ENCODE results near the gene EXOC1L. TPM values are rescaled to one million over a fixed set of nuclear protein-coding genes. Genes with fewer than 3 reads are reported as not detected.

EXOC1L gene
- total RNA-seq, 1 experiment from 2014 or later, result not detected

- intact Hi-C loops (cut with micrococcal nuclease; ENCODE audit: unreplicated experiment) (no loop called here), in situ Hi-C loops (cut with HindIII; ENCODE audit: low pct_unique_long_range_greater_than_20kb, low sequenced_read_pairs) (no loop called here)
- no peak for ATAC-seq
- no peaks in the 10 kb centered on the region for H3K9me3 ChIP-seq (ENCODE audit: control insufficient read depth, insufficient read depth, low read depth, low read length)
- CTCF ChIA-PET, result no interaction called here
- no peak overlapping the region for H3K27ac ChIP-seq (ENCODE audit: low read length)
- no TSS peak for BruUV-seq (replicated peaks)
- no peaks in the 10 kb centered on the region for H3K27me3 ChIP-seq (ENCODE audit: control insufficient read depth, insufficient read depth, low read length)
- no peak overlapping the region for H3K4me3 ChIP-seq (ENCODE audit: low read depth in 2 of 2, low read length in 2 of 2)
- POLR2A ChIA-PET, result no interaction called here
- no peaks in the 10 kb centered on the region for H3K4me1 ChIP-seq (ENCODE audit: control insufficient read depth, insufficient read depth, low read length)
- H3K36me3 ChIP-seq (ENCODE audit: control insufficient read depth, insufficient read depth, low read length), result no peaks in the 10 kb centered on the region
- DNase-seq (ENCODE audit: low read depth, low spot score), result no peak
- TF ChIP-seq REST (IDR thresholded peaks at IDR 0.05; ENCODE audit: insufficient read depth in 1 of 2, low read depth in 2 of 2, low read length in 1 of 2), result no peak
- no peak for TF ChIP-seq SIN3A (IDR thresholded peaks at IDR 0.05; ENCODE audit: borderline replicate concordance, insufficient read depth, low read depth, low read length)
- TF ChIP-seq CTCF (IDR thresholded peaks at IDR 0.05), result no peak
- TF ChIP-seq POLR2AphosphoS5 (IDR thresholded peaks at IDR 0.05; ENCODE audit: low read depth, low read length), result no peak
- no peak for TF ChIP-seq TCF7L2 (IDR thresholded peaks at IDR 0.05; ENCODE audit: low read depth, low read length)
Observed at GRCh38 chr4:55827582-55827981, 8.0 kb downstream of the EXOC1L start.

- in situ Hi-C loops (cut with HindIII; ENCODE audit: low pct_unique_long_range_greater_than_20kb, low sequenced_read_pairs), result no loop called here
- CTCF ChIA-PET, result no interaction called here
- Histone ChIP-seq H3K4me3 (ENCODE audit: low read depth in 2 of 2, low read length in 2 of 2) (no peak overlapping the region), H3K27me3 (ENCODE audit: control insufficient read depth, insufficient read depth, low read length) (no peaks in the 10 kb centered on the region), H3K36me3 (ENCODE audit: control insufficient read depth, insufficient read depth, low read length) (no peaks in the 10 kb centered on the region), H3K9me3 (ENCODE audit: control insufficient read depth, insufficient read depth, low read depth, low read length) (no peaks in the 10 kb centered on the region), H3K27ac (ENCODE audit: low read length) (no peak overlapping the region), H3K4me1 (ENCODE audit: control insufficient read depth, insufficient read depth, low read length) (no peaks in the 10 kb centered on the region)
- BruUV-seq (replicated peaks), result no TSS peak
- ATAC-seq (no peak), DNase-seq (ENCODE audit: low read depth, low spot score) (no peak)
- POLR2A ChIA-PET, result no interaction called here
- TF ChIP-seq POLR2AphosphoS5 (IDR thresholded peaks at IDR 0.05; ENCODE audit: low read depth, low read length) (no peak), SIN3A (IDR thresholded peaks at IDR 0.05; ENCODE audit: borderline replicate concordance, insufficient read depth, low read depth, low read length) (no peak), REST (IDR thresholded peaks at IDR 0.05; ENCODE audit: insufficient read depth in 1 of 2, low read depth in 2 of 2, low read length in 1 of 2) (no peak), CTCF (IDR thresholded peaks at IDR 0.05) (no peak), TCF7L2 (IDR thresholded peaks at IDR 0.05; ENCODE audit: low read depth, low read length) (no peak)
- intact Hi-C loops (cut with micrococcal nuclease; ENCODE audit: unreplicated experiment), result no loop called here
Observed at GRCh38 chr4:55830048-55830447, 10.5 kb downstream of the EXOC1L start.

Measured in Panc1 (cell line).